Occipital lobe (tissue), 2 donors: ENCODE data around the gene GREB1. TPM values are rescaled to one million over a fixed set of nuclear protein-coding genes. Genes with fewer than 3 reads are reported as not detected.

ENCODE experiments used
- DNase-seq: peaks from one replicate; lab custom pipeline; 2025; lab: John Stamatoyannopoulos, UW
- total RNA-seq: library from RNA; depleted of rRNA; stranded (reverse); fragments of >200 nt; gene quantifications from one replicate; pipeline ENCODE4 v1.2.3, GENCODE V29; 2014

GREB1 gene
- total RNA-seq, 1 donor from 2014 or later = 1.4 TPM

DNA sequence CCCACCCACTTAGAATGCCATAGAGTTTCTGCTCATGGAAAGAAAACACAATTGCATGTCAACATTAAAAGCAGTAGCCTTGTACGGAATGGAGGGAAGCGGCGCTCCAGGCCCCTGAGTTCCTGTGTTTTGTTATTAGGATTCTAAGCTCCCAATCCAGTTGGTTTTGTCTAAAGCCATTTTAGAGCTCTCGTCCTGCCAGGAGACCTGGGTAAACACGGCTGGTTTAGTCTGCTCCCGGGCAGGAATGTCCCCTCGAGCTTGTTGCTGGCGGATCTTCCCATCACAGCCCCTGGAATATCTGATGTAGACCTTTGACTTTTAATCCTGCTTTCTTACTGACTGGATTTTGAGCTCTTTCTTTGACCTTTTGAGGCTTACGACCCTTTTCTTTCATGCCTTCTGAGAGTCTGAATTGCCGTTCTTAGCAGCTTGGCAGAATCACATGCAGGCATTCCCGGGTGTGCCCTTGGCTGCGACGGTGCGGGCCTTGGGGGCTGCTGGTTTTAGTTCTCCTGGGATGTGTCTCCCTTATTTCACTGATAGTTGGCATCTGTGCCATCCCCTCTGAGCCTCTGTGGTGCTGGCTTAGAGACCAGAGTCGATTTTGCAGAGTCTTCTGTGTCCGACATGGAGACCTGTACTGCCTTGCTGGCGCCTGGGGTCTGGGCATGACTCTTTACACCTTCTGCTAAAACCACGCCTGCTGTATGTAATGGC, 25.4 kb downstream of the GREB1 start:
- DNase-seq = no peak

DNA sequence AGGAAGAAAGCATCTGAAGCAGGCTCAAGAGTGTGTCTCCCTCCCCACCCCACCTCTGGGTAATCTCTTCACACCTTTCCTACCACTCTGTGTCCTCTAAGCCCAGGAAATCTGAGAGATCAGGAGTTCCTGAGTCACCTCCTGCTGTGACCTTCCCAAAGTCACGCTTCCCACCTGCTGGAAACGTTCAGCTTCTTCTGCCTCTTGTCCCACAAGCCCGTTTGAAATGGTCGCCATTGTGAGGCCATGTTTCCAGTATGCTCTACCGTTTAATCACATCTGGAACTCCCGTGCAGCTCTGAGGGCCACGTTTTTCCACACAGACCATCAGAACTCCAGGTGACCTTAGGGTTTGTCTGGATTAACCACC, 25.9 kb downstream of the GREB1 start:
- DNase-seq = no peak

DNA sequence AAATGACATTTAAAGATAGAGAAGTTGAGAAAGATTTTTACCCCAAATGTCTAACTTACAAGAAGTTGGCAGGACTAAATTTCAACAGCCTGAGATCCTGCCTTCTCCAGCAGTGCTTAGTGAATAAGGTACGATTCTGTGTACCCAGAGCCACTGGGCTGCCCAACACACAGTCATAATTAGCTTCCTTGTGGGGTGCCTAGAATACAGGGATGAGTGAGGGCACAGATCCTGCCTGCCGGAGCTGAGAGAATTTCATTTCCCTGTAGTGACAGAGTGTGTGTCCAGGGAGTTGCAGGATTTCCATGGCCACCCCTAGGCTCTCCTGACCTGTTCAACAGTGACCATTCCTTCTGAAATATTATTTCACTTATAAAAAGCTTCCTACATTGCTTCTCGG, 27.0 kb downstream of the GREB1 start:
- no peak for DNase-seq

DNA sequence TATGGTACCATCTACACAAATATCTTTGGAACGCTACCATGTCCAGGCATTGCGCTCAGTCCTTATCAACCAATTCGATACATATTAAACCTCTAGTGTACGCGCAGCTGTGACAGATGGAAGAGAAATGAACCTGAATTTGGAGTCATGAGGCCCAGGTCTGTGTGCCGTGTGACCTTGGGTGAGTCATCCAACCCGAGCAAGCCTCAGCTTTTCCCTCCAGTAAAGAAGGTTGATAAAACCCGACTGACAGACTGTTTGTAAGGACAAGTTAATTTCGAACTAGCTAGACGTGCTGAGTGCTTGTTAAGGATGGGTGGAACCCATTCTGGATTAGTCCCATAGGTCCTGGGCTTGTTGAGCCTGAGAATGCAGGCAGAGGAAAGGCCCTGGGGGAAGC, 28.2 kb downstream of the GREB1 start:
- no peak for DNase-seq

DNA sequence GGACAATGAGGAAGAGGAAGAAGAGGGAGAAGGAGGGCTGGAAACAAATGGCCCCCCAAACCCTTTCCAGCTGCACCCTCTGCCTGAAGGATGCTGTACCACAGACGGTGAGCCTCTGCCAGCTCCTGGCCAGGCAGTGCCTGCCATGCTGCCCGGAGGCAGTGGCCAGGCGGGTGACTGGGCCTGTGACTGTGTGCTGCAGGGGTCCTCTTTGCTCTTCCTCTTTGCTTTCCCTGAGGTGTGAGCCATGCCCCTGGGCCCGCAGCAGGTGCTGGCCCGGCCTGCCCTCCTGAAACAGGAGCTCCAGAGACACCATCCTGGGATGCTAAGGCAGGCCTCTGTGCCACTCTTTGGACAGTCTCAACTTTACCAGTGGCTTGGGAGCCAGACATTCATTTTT, 28.6 kb downstream of the GREB1 start:
- no peak for DNase-seq

DNA sequence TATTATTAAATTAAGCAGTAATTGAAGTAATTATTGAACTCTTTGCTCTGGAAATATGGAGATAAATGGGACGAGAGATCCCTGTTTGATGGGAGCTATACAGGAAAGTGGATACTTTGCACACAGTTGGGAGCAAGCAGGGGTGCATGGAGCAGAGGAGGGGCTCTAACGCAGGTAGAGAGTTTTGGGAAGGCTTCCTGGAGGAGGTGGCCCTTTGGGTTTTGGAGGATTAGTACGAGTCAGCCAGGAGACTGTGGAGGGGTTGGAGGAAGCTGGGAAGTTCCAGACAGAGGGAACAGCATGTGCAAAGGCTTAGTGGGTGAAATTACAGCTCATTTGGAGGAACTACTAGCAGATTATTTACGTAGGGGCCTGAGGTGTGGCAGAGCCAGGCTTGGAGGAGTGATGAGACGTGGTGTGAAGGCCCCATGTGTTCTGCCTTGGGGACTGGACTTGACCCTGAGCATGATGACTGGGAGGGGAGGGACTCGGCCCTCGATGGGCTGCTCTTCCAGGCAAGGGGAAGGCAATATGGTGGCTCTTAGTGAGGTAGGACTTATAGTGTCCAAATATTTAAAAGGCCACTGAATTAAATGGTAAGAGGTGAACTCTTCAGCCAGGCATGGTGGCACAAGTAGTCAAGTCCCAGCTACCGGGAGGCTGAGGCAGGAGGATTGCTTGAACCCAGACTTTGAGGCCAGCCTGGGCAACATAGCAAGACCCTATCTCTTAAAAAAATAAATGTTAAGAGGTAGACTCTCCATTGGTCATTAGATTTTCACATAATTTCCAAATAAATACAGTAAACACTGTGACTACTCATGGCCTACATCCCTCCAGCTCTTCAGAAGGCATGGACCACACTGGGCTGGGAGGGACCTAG, 30.2 kb downstream of the GREB1 start:
- DNase-seq = no peak

DNA sequence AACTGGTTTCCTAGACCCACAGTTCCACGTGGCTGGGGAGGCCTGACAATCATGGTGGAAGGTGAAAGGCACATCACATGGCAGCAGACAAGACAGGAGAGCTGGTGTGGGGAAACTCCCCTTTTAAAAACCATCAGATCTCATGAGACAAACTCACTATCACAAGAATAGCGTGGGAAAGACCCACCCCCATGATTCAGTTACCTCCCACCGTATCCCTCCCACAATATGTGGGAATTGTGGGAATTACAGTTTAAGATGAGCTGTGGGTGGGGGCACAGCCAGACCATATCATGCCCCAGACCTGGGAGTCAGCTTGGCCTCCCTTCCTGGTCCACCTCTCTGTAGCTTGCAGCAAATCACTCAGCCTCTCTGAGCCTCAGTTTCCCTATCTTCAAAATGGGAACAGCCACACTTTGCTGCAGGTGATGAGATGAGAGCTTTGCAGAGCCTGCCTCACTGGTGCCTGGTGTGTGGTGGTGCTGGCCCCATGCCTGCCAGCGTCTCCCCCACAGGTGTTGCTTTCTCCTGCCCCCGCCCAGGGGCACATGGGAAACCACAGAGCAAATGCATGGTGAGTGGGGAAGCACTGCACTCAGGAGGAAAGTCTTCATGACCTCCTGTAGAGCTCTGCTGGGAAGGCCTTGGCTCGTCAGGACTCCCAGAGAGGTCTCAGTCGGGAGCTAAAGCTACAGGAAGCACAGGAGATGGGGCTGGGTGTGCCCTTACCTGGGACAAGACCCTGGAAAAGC, 31.1 kb downstream of the GREB1 start:
- DNase-seq = no peak

DNA sequence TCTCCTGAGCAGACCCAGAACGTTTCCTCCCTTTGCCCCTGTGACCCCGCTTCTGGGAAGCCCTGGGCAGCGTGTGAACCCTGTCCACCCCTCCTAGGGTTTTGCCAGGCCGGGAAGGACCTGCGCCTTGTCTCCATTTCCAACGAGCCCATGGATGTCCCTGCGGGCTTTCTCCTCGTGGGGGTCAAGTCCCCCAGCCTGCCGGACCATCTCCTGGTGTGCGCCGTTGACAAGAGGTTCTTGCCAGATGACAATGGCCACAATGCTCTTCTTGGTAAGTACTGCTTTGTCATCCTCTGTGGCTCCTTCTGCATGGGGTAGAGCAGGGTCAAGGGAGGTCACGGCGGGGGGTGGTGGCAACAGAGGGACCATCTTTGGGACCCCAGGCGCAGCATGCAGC, 32.5 kb downstream of the GREB1 start:
- no peak for DNase-seq

DNA sequence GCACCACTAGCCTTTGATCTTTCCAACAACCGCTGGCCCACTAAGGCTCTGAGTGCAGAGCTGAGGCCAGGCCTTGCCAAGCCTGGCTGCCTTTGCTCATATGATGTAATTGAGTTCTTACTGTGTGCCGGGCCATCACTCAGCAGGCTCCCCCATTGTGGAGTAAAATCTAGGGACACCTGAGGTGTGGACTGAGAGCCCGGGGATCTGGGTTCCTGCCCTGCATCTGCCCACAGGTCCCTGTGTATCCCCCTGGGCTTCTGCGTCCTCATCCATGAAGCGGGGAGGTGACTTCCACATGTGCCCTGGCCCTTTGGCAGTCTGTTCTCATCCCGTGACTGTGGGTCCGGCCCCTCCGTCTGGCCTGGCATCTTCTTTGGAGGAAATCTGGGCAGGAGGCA, 33.8 kb downstream of the GREB1 start:
- DNase-seq = no peak

DNA sequence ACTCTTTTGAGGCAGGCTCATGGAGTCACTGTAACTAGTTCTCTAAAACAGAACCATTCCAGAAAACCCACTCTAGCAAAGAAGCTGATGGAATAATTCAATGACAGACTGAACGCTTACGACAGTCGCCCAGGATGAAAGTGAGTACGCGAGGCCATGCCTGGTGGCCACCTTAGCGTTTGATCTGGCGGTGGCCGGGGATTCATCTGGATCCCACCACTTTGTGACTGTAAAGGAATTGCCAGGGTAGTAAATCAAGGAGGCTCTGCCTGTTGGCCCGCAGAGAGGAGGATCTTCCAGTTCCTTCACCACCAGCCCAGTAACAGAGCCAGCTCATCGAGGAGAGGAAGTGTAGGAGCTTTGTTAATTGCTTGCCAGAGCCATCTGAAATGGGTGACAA, 34.6 kb downstream of the GREB1 start:
- DNase-seq = no peak

DNA sequence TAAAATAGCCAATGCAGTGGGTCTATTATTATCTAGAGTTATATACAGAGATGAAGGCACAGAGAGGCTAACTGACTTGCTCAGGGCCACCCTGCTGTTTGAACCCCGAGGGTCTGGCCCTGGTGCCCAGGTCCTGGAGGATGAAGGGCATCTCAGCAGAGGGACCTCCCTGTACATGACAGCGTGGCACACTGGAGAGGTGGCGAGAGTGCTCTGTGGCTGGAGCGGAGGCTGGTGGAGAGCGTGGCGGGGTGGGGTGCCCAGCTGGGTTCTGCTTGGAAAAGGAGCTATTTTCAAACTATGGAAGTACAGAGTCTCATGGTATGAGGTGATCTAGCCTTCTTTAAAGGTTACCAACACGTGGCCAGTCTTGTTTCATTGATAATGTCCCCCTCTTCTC, 35.8 kb downstream of the GREB1 start:
- DNase-seq = no peak

DNA sequence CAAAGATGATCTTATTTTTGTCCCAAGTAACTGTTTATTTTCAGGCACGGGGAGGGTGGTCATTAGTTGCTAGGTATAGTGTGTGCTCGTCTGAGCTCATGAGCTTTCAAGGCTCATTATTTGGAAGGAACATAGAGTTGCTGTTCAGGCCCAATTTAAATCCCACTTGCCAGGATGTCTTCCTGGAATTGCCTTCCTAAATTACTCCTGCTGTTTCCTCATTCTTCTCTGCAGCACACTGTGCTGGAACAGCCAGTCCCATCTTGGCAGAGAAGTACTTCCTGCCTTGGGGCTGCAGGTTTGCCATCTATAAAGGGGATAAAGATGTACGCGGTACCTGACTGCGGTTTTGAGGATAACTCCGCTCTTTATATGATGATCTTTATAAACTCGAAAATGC, 37.3 kb downstream of the GREB1 start:
- no peak for DNase-seq

DNA sequence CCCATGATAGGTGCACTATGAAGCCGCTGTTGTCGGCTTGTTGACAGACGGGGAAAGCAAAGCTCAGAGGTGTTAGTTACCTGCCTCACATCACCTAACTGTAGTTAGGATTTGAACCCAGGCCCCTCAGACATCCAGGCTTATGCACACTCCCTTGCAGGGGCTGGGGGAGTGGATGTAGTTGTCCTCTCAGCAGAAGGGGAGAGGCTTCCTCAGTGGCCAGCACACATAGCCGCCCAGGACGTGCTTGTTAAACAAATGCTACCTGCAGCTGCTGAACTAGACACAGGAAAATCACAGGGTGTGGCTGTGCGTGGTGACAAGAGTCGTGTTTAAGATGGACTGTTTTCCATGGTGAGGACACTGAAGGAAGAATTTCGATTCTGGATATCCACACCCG, 39.2 kb downstream of the GREB1 start:
- DNase-seq = no peak

DNA sequence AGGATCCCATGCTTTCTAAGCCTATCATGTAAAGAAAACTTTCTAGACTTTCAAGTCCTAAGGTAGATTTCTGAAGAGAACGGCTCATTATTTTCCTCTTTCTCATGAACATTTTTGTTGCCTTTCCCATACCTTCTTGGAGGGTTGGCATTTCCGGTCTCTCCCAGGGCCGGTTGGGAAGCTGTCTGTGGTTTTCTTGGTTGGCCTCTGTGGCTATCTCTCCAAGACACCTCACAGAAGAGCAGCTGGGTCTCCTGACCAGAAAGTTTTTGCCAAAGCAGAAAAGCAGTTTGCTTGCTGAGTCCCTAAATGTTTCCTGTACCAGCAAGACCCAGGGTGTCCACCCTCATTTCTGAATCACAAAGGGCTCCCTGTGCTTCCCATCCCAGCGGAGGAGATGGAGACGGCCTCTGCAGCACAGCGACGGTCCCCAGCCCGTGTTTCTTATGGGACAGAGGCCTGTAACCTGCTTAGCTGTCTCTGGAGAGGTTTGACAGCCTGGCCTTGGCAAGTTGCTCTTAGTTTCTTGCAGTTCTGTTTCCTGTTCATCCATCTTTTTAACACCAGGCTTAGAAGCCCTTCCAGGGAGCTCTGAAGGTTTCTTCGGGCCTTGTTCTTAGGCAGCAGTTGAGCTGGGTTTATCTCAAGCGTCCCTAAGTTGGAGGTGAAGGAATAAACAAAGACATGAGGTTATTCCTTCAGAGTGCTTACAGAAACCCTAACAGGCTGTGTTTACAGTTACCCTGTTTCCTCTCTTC, 39.8 kb downstream of the GREB1 start:
- DNase-seq = no peak

DNA sequence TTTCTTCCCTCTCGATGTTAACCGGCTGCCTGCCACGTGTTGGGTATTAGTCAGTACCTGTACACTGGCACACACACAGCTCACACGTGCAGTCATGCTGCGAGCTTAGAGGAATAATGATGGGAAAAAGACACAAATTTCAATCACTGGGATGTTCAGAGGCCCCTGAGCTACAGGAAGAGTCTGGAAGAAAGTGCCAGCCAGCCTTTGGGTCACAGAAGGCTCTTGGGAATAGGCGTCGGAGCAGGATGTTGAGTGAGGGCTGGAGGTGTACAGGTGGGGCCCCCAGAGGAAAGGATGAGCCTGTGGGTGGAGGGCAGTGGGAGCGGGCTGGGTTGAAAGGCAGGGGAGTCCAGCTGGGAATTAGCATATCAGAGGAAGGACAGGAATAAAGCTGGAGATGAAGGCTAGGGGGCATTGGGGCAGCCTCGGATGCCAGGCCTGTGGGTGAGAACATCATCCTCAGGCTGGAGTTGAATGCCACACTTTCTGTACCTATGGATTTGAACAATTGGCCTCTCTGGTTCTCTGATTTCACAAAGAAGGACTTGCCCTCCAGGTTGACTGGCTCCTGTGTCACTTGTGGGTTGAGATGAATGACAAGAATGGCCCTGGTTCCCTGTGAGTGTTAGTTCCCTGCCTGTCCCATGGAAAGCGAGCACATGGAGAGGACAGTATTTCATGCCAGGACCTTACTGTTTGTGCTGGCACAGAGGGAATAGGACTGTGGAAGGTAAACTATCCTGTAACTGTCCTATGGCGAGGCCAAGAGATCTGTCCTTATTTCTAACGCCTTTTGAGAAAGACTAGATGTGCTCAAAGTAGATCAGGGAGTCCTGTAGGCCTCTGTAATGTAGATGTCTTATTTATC, 40.6 kb downstream of the GREB1 start:
- DNase-seq = no peak

DNA sequence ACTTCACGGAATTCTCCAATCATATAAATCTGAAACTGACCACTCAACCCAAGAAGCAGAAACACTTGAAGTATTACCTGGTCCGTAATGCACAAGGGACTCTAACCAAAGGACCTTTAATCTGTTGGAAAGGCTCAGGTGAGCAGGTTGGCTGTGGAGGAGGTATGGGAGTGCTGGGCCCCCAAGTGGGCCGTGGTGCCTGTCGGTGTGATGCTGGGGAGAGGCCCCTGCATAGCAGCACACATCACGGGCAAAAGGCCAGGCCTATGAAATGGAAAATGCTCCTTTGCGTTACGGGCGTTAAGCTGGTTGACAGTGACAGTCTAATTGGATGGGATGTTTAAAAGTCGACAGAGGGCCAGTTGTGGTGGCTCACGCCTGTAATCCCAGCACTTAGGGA, 42.6 kb downstream of the GREB1 start:
- DNase-seq = no peak

DNA sequence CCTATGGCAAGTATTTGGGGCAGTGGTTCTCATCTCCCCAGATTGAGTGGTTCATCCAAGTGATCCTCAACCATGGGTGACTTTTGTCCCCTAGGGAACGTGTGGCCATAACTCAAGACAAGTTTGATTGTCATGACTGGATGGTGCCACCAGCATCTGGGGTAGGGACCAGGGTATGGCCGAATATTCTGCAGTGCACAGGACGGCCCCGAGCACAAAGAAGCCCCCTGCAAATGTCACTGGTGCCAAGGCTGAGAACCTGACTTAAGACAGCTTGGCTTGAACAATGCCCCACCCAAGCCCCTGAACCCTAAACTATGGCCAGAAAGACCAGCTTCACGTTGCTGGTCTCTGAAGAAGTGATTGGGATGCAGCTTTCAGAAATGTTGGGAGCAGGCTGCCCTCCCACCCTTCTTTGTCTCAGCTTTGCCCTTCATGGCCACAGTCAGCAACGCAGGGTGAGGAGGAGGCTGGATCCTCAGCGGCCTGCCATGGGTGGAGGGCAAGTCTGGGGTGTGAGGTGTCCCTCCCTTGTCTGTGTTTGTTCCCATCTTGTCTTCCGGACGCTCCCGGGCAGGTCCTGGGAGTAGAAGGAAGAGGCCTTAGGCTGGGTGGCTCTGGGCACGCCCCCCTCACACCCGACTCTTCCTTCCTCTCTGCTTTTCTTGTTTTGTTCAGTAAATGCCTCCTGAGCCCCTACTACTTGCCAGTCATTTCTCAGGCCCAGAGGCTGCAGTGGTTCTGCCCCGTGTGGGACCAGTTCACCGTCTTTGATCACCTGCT, 43.4 kb downstream of the GREB1 start:
- DNase-seq = no peak

DNA sequence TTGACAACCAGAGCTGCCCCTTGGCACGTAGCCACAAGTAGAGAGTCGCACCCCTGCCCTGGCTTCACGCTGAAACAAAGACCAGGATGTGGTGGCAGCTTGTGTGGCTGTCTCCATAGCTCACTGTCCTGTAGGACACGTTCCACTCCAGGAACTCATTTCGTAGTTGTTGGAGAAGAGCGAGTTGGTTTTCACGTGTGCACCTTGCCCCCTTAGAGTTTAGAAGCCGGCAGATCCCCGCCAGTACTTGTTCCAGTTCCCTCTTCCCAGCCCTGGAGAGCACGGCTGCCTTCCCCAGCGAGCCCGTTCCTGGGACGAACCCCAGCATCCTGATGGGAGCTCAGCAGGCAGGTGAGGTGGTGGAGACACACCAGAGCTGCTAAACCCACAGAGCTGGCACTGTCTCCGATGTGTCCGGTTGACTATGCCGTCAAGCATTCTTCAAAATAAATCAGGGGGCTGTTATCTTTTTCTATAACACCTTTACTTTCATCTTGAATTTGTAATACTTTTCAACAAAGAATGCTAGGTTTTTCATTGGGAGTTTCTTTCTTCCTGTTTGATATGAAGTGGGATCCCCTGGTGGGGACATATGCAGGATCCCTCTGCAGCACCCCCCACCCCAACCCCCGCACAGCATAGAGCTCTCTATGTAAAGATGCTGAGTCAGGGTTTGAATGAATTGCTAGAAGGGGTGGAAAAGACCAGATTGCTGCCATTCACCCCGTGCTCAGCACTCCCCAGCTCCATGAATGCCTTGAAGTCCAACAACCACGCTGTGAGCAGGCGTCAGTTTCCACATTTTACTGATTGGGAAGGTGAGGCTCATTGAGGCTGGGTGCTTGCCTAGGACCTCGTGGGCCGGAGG, 44.5 kb downstream of the GREB1 start:
- no peak for DNase-seq
